ENCODE results near the gene COPA.
A peak's percentile ranks its signal among the peaks of the same experiment; 100 is the strongest.
"Not testable (repeated sequence)": the region's sequence is repeated elsewhere in the genome, so short reads cannot be mapped to it uniquely, and the experiment has no call there.

The COPA gene

GRCh38 chr1:160342953-160343869 lies at the start of gene COPA, which contains the start of gene NCSTN:
Gene COPA, minus strand, starts transcription at chr1:160343250. Its CDS starts 80 bp downstream, at chr1:160343170.
Gene NCSTN, plus strand, starts transcription at chr1:160343383. Its CDS starts 14 bp downstream, at chr1:160343397.
- DNase-seq, result peak; percentile 70

- not testable (repeated sequence) for DNase-seq
These were observed 45.4 kb upstream of the COPA start for GRCh38 chr1:160388406-160388805.

GRCh38 chr1:160384812-160385211 lies 41.8 kb upstream of the COPA start:
- DNase-seq, result not testable (repeated sequence)

GRCh38 chr1:160377585-160378206 lies 34.6 kb upstream of the COPA start:
- no peak for DNase-seq

GRCh38 chr1:160376525-160377131 lies 33.6 kb upstream of the COPA start:
- peak; percentile 60 for DNase-seq

GRCh38 chr1:160375788-160376524 lies 32.9 kb upstream of the COPA start:
- DNase-seq, result no peak

- no peak for DNase-seq
These were observed 31.5 kb upstream of the COPA start for GRCh38 chr1:160374306-160375110.

- no peak for DNase-seq
These were observed 30.6 kb upstream of the COPA start for GRCh38 chr1:160373696-160374095.

- DNase-seq, result no peak
These were observed 28.7 kb upstream of the COPA start for GRCh38 chr1:160371756-160372155.

- DNase-seq, result no peak
These were observed 28.2 kb upstream of the COPA start for GRCh38 chr1:160371346-160371631.

GRCh38 chr1:160370561-160371345 lies 27.7 kb upstream of the COPA start:
- no peak for DNase-seq

GRCh38 chr1:160369087-160369486 lies 26.0 kb upstream of the COPA start:
- DNase-seq, result no peak

GRCh38 chr1:160367934-160368923 lies 25.2 kb upstream of the COPA start:
- DNase-seq, result no peak

GRCh38 chr1:160367516-160367900 lies 24.5 kb upstream of the COPA start:
- no peak for DNase-seq

- no peak for DNase-seq
These were observed 23.9 kb upstream of the COPA start, which contains the start of gene NHLH1 for GRCh38 chr1:160366731-160367515. Gene NHLH1, plus strand, starts transcription at chr1:160367071. Its CDS starts 3,661 bp downstream, at chr1:160370732.

- DNase-seq, result no peak
These were observed 22.3 kb upstream of the COPA start for GRCh38 chr1:160365325-160365724.

- DNase-seq, result no peak
These were observed 21.1 kb upstream of the COPA start for GRCh38 chr1:160363951-160364735.

- no peak for DNase-seq
These were observed 20.0 kb upstream of the COPA start for GRCh38 chr1:160363010-160363409.
